Neural cell (in vitro differentiated cells): ENCODE data around the gene CDC123. TPM values are rescaled to one million over a fixed set of nuclear protein-coding genes. Genes with fewer than 3 reads are reported as not detected.

Experiments
- H2AFZ ChIP-seq: fragments of 200-600, 300-800 bp; sonication (generic), shearing (Covaris generic); 2 replicates; pipeline ENCODE4 v1.6.0; 2014; ENCODE audit warnings: low read depth, mild to moderate bottlenecking, antibody characterized with exemption, low read length, moderate library complexity
- H3F3A ChIP-seq: fragments of 200-600 bp; shearing (Covaris generic); 2 replicates; pipeline ENCODE4 v1.6.1; 2016; ENCODE audit warnings: mild to moderate bottlenecking, moderate library complexity, mixed read lengths, antibody characterized with exemption, low read length; ENCODE audit not compliant: insufficient read depth, poor library complexity, severe bottlenecking
- H3K27ac ChIP-seq: fragments of 200-600, 300-800 bp; sonication (generic), shearing (Covaris generic); 2 replicates; pipeline ENCODE4 v1.5.1; 2014; ENCODE audit warnings: mild to moderate bottlenecking, low read length, moderate library complexity
- H3K27me3 ChIP-seq: fragments of 300-800, 200-600 bp; sonication (generic), shearing (Covaris generic); 2 replicates; pipeline ENCODE4 v1.6.0; 2014; ENCODE audit warnings: mild to moderate bottlenecking, low read depth, low read length, moderate library complexity; ENCODE audit not compliant: insufficient read depth
- H3K36me3 ChIP-seq: fragments of 300-800, 200-600 bp; sonication (generic), shearing (Covaris generic); 2 replicates; pipeline ENCODE4 v1.5.1; 2014; ENCODE audit warnings: mild to moderate bottlenecking, antibody characterized with exemption, low read length, moderate library complexity; ENCODE audit not compliant: insufficient read depth
- H3K4me2 ChIP-seq: fragments of 300-800, 200-600 bp; sonication (generic), shearing (Covaris generic); 2 replicates; pipeline ENCODE4 v1.6.0; 2014; ENCODE audit warnings: mild to moderate bottlenecking, low read length
- H3K4me3 ChIP-seq: fragments of 300-800, 200-600 bp; sonication (generic), shearing (Covaris generic); 2 replicates; pipeline ENCODE4 v1.5.1; 2014; ENCODE audit warnings: mild to moderate bottlenecking, low read length, moderate library complexity
- H3K79me2 ChIP-seq: fragments of 200-600 bp; shearing (Covaris generic); replicated peaks from 2 replicates; pipeline ENCODE4 v1.6.0; 2014; ENCODE audit warnings: mild to moderate bottlenecking, low read length, moderate library complexity; ENCODE audit not compliant: insufficient read depth
- H3K9ac ChIP-seq: fragments of 300-800, 200-600 bp; sonication (generic), shearing (Covaris generic); 2 replicates; pipeline ENCODE4 v1.6.1; 2016; ENCODE audit warnings: mild to moderate bottlenecking, low read length, mixed read lengths
- H3K9me2 ChIP-seq: fragments of 200-600 bp; shearing (Covaris generic); 2 replicates; pipeline ENCODE4 v1.6.1; 2016; ENCODE audit warnings: mild to moderate bottlenecking, low read length, mixed read lengths; ENCODE audit not compliant: insufficient read depth
- H3K9me3 ChIP-seq: fragments of 200-600, 300-800 bp; sonication (generic), shearing (Covaris generic); 2 replicates; pipeline ENCODE4 v1.6.1; 2016; ENCODE audit warnings: mild to moderate bottlenecking, mixed run types, low read length, moderate library complexity, mixed read lengths
- H4K20me1 ChIP-seq: fragments of 200-600 bp; shearing (Covaris generic); 2 replicates; pipeline ENCODE4 v1.6.1; 2016; ENCODE audit warnings: mild to moderate bottlenecking, mixed run types; ENCODE audit not compliant: insufficient read depth
- EP300 ChIP-seq: fragments of 450-650 bp; conservative IDR thresholded peaks from 2 replicates; pipeline ENCODE4 v1.6.1; 2014; ENCODE audit warnings: antibody characterized with exemption, mild to moderate bottlenecking, moderate library complexity; ENCODE audit not compliant: poor library complexity, severe bottlenecking
- EZH2 ChIP-seq: fragments of 200-600, 300-800 bp; shearing (Covaris generic), sonication (generic); IDR thresholded peaks from 2 replicates; pipeline ENCODE4 v1.6.1; 2014; ENCODE audit warnings: antibody characterized with exemption, low read length, borderline replicate concordance, mild to moderate bottlenecking; ENCODE audit not compliant: insufficient read depth, poor library complexity, severe bottlenecking
- MXI1 ChIP-seq: fragments of 450-650 bp; conservative IDR thresholded peaks from 2 replicates; pipeline ENCODE4 v1.6.1; 2014; ENCODE audit warnings: antibody characterized with exemption, mild to moderate bottlenecking; ENCODE audit not compliant: poor library complexity, severe bottlenecking
- POLR2AphosphoS5 ChIP-seq: IDR thresholded peaks from 2 replicates; pipeline ENCODE4 v1.6.1; 2012
- RAD21 ChIP-seq: fragments of 450-650 bp; conservative IDR thresholded peaks from 2 replicates; pipeline ENCODE4 v1.6.1; 2014; ENCODE audit warnings: antibody characterized with exemption, mild to moderate bottlenecking, moderate library complexity
- SMC3 ChIP-seq: fragments of 450-650 bp; conservative IDR thresholded peaks from 2 replicates; pipeline ENCODE4 v1.6.1; 2014; ENCODE audit warnings: antibody characterized with exemption, mild to moderate bottlenecking, moderate library complexity; ENCODE audit not compliant: poor library complexity
- TAF1 ChIP-seq: IDR thresholded peaks from 2 replicates; pipeline ENCODE4 v1.6.1; 2012; ENCODE audit warnings: low read depth
- polyA plus RNA-seq: library from polyadenylated mRNA; depleted of rRNA; stranded (reverse); fragments of >200 nt; gene quantifications from 2 replicates; pipeline ENCODE4 v1.2.3, GENCODE V29; 2014
- TF ChIP-seq, protein P1 (sequence below): IDR thresholded peaks from 2 replicates; pipeline ENCODE4 v1.6.1; 2012; ENCODE audit warnings: borderline replicate concordance
- TF ChIP-seq, protein P2 (sequence below): fragments of 450-650 bp; IDR thresholded peaks from 2 replicates; pipeline ENCODE4 v1.5.1; 2014; ENCODE audit warnings: antibody characterized with exemption, mild to moderate bottlenecking, moderate library complexity; ENCODE audit not compliant: poor library complexity, severe bottlenecking

Gene CDC123
- polyA plus RNA-seq, 1 donor from 2014 or later = 110 TPM

DNA sequence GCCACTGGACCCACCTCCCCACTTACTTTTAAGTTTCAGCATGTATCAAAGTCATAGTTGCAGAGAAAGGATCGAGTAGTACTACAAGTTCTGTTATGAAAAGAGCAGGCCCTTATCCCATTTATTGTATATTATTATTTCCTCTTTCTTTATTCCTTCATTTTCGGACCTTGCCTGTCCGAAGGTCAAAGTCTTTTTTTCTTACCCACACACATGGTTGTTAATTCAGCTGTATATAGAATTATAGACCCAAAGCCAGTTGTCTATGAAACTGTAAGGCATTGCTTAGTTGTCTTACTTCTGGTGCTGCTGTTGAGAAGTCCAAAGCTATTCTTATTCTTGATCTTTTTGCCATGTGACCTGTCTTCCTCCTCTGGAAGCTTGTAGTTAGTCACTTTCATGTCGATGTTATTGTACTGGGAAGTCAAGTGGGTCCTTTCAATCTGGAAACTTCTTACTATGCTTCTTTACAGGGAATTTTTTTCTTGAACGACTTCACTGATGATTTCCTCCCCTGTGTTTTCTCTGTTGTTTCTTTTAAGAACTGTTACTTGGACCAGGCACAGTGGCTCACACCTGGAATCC is 8.6 kb upstream of the CDC123 start:
- no peaks in the 10 kb centered on the region for H3K27me3 ChIP-seq
- H3F3A ChIP-seq = no peaks in the 10 kb centered on the region
- H2AFZ ChIP-seq = no peak overlapping the region
- no peaks in the 10 kb centered on the region for H3K9me2 ChIP-seq
- no peak overlapping the region for H3K27ac ChIP-seq
- H3K4me2 ChIP-seq = no peak overlapping the region
- H3K9me3 ChIP-seq = no peaks in the 10 kb centered on the region
- H3K9ac ChIP-seq = no peak overlapping the region
- no peak for TF ChIP-seq MXI1
- no peak for TF ChIP-seq RAD21
- TF ChIP-seq, protein P1, sequence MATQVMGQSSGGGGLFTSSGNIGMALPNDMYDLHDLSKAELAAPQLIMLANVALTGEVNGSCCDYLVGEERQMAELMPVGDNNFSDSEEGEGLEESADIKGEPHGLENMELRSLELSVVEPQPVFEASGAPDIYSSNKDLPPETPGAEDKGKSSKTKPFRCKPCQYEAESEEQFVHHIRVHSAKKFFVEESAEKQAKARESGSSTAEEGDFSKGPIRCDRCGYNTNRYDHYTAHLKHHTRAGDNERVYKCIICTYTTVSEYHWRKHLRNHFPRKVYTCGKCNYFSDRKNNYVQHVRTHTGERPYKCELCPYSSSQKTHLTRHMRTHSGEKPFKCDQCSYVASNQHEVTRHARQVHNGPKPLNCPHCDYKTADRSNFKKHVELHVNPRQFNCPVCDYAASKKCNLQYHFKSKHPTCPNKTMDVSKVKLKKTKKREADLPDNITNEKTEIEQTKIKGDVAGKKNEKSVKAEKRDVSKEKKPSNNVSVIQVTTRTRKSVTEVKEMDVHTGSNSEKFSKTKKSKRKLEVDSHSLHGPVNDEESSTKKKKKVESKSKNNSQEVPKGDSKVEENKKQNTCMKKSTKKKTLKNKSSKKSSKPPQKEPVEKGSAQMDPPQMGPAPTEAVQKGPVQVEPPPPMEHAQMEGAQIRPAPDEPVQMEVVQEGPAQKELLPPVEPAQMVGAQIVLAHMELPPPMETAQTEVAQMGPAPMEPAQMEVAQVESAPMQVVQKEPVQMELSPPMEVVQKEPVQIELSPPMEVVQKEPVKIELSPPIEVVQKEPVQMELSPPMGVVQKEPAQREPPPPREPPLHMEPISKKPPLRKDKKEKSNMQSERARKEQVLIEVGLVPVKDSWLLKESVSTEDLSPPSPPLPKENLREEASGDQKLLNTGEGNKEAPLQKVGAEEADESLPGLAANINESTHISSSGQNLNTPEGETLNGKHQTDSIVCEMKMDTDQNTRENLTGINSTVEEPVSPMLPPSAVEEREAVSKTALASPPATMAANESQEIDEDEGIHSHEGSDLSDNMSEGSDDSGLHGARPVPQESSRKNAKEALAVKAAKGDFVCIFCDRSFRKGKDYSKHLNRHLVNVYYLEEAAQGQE = no peak
- no peak for TF ChIP-seq POLR2AphosphoS5
- no peak for TF ChIP-seq TAF1
- no peak for TF ChIP-seq EP300
- TF ChIP-seq EZH2 = no peak
- no peak for TF ChIP-seq SMC3
- TF ChIP-seq, protein P2, sequence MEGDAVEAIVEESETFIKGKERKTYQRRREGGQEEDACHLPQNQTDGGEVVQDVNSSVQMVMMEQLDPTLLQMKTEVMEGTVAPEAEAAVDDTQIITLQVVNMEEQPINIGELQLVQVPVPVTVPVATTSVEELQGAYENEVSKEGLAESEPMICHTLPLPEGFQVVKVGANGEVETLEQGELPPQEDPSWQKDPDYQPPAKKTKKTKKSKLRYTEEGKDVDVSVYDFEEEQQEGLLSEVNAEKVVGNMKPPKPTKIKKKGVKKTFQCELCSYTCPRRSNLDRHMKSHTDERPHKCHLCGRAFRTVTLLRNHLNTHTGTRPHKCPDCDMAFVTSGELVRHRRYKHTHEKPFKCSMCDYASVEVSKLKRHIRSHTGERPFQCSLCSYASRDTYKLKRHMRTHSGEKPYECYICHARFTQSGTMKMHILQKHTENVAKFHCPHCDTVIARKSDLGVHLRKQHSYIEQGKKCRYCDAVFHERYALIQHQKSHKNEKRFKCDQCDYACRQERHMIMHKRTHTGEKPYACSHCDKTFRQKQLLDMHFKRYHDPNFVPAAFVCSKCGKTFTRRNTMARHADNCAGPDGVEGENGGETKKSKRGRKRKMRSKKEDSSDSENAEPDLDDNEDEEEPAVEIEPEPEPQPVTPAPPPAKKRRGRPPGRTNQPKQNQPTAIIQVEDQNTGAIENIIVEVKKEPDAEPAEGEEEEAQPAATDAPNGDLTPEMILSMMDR = no peak
- no peaks in the 10 kb centered on the region for H4K20me1 ChIP-seq
- no peak overlapping the region for H3K4me3 ChIP-seq
- no peaks in the 10 kb centered on the region for H3K36me3 ChIP-seq
- H3K79me2 ChIP-seq = no peaks in the 10 kb centered on the region

DNA sequence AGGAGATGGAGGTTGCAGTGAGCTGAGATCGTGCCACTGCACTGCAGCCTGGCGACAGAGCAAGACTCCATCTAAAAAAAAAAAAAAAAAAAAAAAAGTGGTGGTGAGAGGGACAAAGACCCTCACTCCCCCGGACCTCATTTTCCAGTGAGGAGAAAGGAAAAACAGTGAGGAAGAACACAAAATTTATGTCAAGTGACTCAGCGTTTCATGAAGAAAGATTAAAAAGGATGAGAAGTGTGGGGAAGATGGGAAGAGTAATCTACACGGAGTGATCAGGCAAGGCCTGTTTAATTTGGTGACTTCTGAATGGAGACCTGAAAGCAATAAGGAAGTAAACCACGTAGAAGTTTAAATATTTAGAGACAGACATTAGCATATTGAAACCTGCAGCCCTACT is 7.3 kb upstream of the CDC123 start:
- H3K27me3 ChIP-seq = no peaks in the 10 kb centered on the region
- H3K9me3 ChIP-seq = no peaks in the 10 kb centered on the region
- no peaks in the 10 kb centered on the region for H4K20me1 ChIP-seq
- no peak overlapping the region for H3K27ac ChIP-seq
- H3K9me2 ChIP-seq = no peaks in the 10 kb centered on the region
- no peak for TF ChIP-seq MXI1
- TF ChIP-seq EZH2 = no peak
- TF ChIP-seq POLR2AphosphoS5 = no peak
- TF ChIP-seq TAF1 = no peak
- TF ChIP-seq EP300 = no peak
- TF ChIP-seq, protein P1 = no peak
- TF ChIP-seq RAD21 = no peak
- H3K4me3 ChIP-seq = no peak overlapping the region
- H3K36me3 ChIP-seq = no peaks in the 10 kb centered on the region
- H3F3A ChIP-seq = no peaks in the 10 kb centered on the region
- H2AFZ ChIP-seq = no peak overlapping the region
- no peak overlapping the region for H3K9ac ChIP-seq
- H3K4me2 ChIP-seq = no peak overlapping the region
- H3K79me2 ChIP-seq = peaks cover 5% of the 10 kb centered on the region
